Loucy (cell line): ENCODE measurements around the gene ZNF514.
A peak's percentile ranks its signal among the peaks of the same experiment; 100 is the strongest.
"Not testable (repeated sequence)": the region's sequence is repeated elsewhere in the genome, so short reads cannot be mapped to it uniquely, and the experiment has no call there.

Experiments used
- H2AFZ ChIP-seq: fragments of 200-600 bp; sonication (generic); 2 replicates; pipeline ENCODE4 v1.6.0; 2016; ENCODE audit warnings: antibody characterized with exemption, mild to moderate bottlenecking, low read length, moderate library complexity
- H3F3A ChIP-seq: fragments of 200-600 bp; 2 replicates; pipeline ENCODE4 v1.6.0; 2016; ENCODE audit warnings: antibody characterized with exemption, low read depth, mild to moderate bottlenecking
- H3K27me3 ChIP-seq: fragments of 200-600 bp; sonication (generic); 2 replicates; pipeline ENCODE4 v1.6.1; 2014; ENCODE audit warnings: low read length, mild to moderate bottlenecking; ENCODE audit not compliant: insufficient read depth, poor library complexity, severe bottlenecking
- H3K36me3 ChIP-seq: fragments of 200-600 bp; sonication (generic); 2 replicates; pipeline ENCODE4 v1.6.1; 2016; ENCODE audit warnings: low read length; ENCODE audit not compliant: insufficient read depth
- H3K4me1 ChIP-seq: fragments of 200-600 bp; sonication (generic); 2 replicates; pipeline ENCODE4 v1.5.1; 2014; ENCODE audit warnings: low read length, mild to moderate bottlenecking; ENCODE audit not compliant: insufficient read depth, poor library complexity, severe bottlenecking
- H3K4me2 ChIP-seq: fragments of 200-600 bp; sonication (generic); 2 replicates; pipeline ENCODE4 v1.6.0; 2014; ENCODE audit warnings: antibody characterized with exemption, low read length, low read depth, mild to moderate bottlenecking; ENCODE audit not compliant: poor library complexity, severe bottlenecking
- H3K4me3 ChIP-seq: fragments of 200-600 bp; sonication (generic); 2 replicates; pipeline ENCODE4 v1.5.1; 2014; ENCODE audit warnings: low read length, mild to moderate bottlenecking, mixed read lengths; ENCODE audit not compliant: poor library complexity, severe bottlenecking
- H3K79me2 ChIP-seq: fragments of 200-600 bp; sonication (generic); 2 replicates; pipeline ENCODE4 v1.6.1; 2014; ENCODE audit warnings: low read length; ENCODE audit not compliant: insufficient read depth
- H3K9ac ChIP-seq: fragments of 200-600 bp; sonication (generic); 2 replicates; pipeline ENCODE4 v1.6.0; 2014; ENCODE audit warnings: mild to moderate bottlenecking, low read depth, low read length, moderate library complexity; ENCODE audit not compliant: poor library complexity, severe bottlenecking
- H3K9me2 ChIP-seq: fragments of 200-600 bp; sonication (generic); replicated peaks from 2 replicates; pipeline ENCODE4 v1.6.1; 2016; ENCODE audit warnings: low read depth, low read length, mixed read lengths
- H3K9me3 ChIP-seq: fragments of 200-600 bp; sonication (generic); 2 replicates; pipeline ENCODE4 v1.6.1; 2014; ENCODE audit warnings: mild to moderate bottlenecking, antibody characterized with exemption, low read length, low read depth; ENCODE audit not compliant: insufficient read depth
- H4K20me1 ChIP-seq: fragments of 200-600 bp; sonication (generic); 2 replicates; pipeline ENCODE4 v1.6.0; 2014; ENCODE audit warnings: antibody characterized with exemption, low read length, mild to moderate bottlenecking; ENCODE audit not compliant: insufficient read depth, poor library complexity, severe bottlenecking
- CTCF ChIP-seq: fragments of 200-600 bp; sonication (generic); conservative IDR thresholded peaks from 2 replicates; pipeline ENCODE4 v1.5.1; 2014; ENCODE audit warnings: mild to moderate bottlenecking, antibody characterized with exemption, low read length
- EZH2phosphoT487 ChIP-seq: fragments of 200-600 bp; IDR thresholded peaks from 2 replicates; pipeline ENCODE4 v1.6.1; 2018; ENCODE audit warnings: antibody characterized with exemption, mild to moderate bottlenecking, moderate library complexity, borderline replicate concordance

ZNF514 gene

GRCh38 chr2:95192956-95193355 is 33.3 kb upstream of the ZNF514 start:
- H4K20me1 ChIP-seq, H3K9ac ChIP-seq, H3K4me2 ChIP-seq, H3K79me2 ChIP-seq, H3K4me3 ChIP-seq, H3K36me3 ChIP-seq, H3K27me3 ChIP-seq, H3K4me1 ChIP-seq, H3F3A ChIP-seq, H3K9me2 ChIP-seq, H3K9me3 ChIP-seq, H2AFZ ChIP-seq: not testable (repeated sequence)
- peak; percentile 41 for TF ChIP-seq CTCF

- Histone ChIP-seq H3K4me3 (no peak overlapping the region), H3K79me2 (no peaks in the 10 kb centered on the region), H3K9me2 (no peaks in the 10 kb centered on the region), H2AFZ (no peak overlapping the region), H3K36me3 (peaks cover 15% of the 10 kb centered on the region; the same call in 1 of the 2 replicates), H4K20me1 (no peaks in the 10 kb centered on the region), H3K4me1 (no peaks in the 10 kb centered on the region), H3K4me2 (no peak overlapping the region), H3K9ac (no peak overlapping the region), H3K27me3 (no peaks in the 10 kb centered on the region), H3F3A (no peaks in the 10 kb centered on the region), H3K9me3 (no peaks in the 10 kb centered on the region)
- TF ChIP-seq CTCF = no peak
- TF ChIP-seq EZH2phosphoT487 = no peak
Measured at GRCh38 chr2:95185973-95186372, 26.3 kb upstream of the ZNF514 start.

- no peaks in the 10 kb centered on the region for H3K4me1 ChIP-seq
- H2AFZ ChIP-seq = no peak overlapping the region
- no peaks in the 10 kb centered on the region for H3K27me3 ChIP-seq
- no peak overlapping the region for H3K4me3 ChIP-seq
- no peaks in the 10 kb centered on the region for H3F3A ChIP-seq
- no peaks in the 10 kb centered on the region for H3K9me3 ChIP-seq
- H3K9ac ChIP-seq = no peak overlapping the region
- H3K4me2 ChIP-seq = no peak overlapping the region
- peaks cover 20% of the 10 kb centered on the region; the same call in 1 of the 2 replicates for H3K36me3 ChIP-seq
- no peaks in the 10 kb centered on the region for H3K9me2 ChIP-seq
- no peaks in the 10 kb centered on the region for H4K20me1 ChIP-seq
- no peak for TF ChIP-seq EZH2phosphoT487
- TF ChIP-seq CTCF = no peak
- H3K79me2 ChIP-seq = no peaks in the 10 kb centered on the region
Measured at GRCh38 chr2:95185197-95185596, 25.5 kb upstream of the ZNF514 start.
